Activated T-cell treated with anti-CD3 and anti-CD28 coated beads, Interleukin-2, amount 50 U/mL, for 72 hours (primary cell): ENCODE results near the gene LCP2. TPM values are rescaled to one million over a fixed set of nuclear protein-coding genes. Genes with fewer than 3 reads are reported as not detected.

ENCODE experiments used
- ATAC-seq, 2 donors: fragments of 150-1000 bp; cut with Tn5 transposase; replicated peaks in 1 of 2; 2 replicates each; pipeline ENCODE4 v1.10.0; 2021; ENCODE audit warnings: moderate library complexity in 2 of 2, mild to moderate bottlenecking in 1 of 2
- DNase-seq, 2 donors: peaks; one replicate each; pipeline ENCODE4 v3.0.0; 2021 to 2022; ENCODE audit warnings: mixed read lengths in 1 of 2
- H3K27ac Mint-ChIP-seq: one replicate; pipeline ENCODE4 v1.8.0; 2022; ENCODE audit warnings: mild to moderate bottlenecking, moderate library complexity, mixed read lengths
- H3K27me3 Mint-ChIP-seq: one replicate; pipeline ENCODE4 v1.8.0; 2022; ENCODE audit warnings: low read depth, mixed read lengths
- H3K36me3 Mint-ChIP-seq, 2 donors: one replicate each; pipeline ENCODE4 v1.8.0; 2022; ENCODE audit warnings: mixed read lengths in 2 of 2, mild to moderate bottlenecking in 1 of 2; ENCODE audit not compliant: insufficient read depth in 2 of 2
- H3K4me1 Mint-ChIP-seq: one replicate; pipeline ENCODE4 v1.8.0; 2022; ENCODE audit warnings: low read depth, mixed read lengths
- H3K4me3 Mint-ChIP-seq, 2 donors: one replicate each; pipeline ENCODE4 v1.8.0; 2022; ENCODE audit warnings: mild to moderate bottlenecking in 2 of 2, mixed read lengths in 2 of 2, moderate library complexity in 2 of 2
- H3K9me3 Mint-ChIP-seq, 2 donors: one replicate each; pipeline ENCODE4 v1.8.0; 2022; ENCODE audit warnings: mixed read lengths in 2 of 2
- total RNA-seq, 2 donors: library from RNA; stranded (reverse); gene quantifications; one replicate each; pipeline ENCODE4 v1.2.3, GENCODE V29; 2022

The LCP2 gene
- total RNA-seq, 2 donors from 2014 or later = 162 to 190 TPM

GRCh38 chr5:170333161-170333910 lies 35.8 kb upstream of the LCP2 start:
- Mint-ChIP-seq H3K27ac (peak overlapping the region; percentile 39), H3K27me3 (no peaks in the 10 kb centered on the region), H3K36me3 (no peaks in the 10 kb centered on the region), H3K9me3 (no peaks in the 10 kb centered on the region), H3K4me3 (no peak overlapping the region), H3K4me1 (peaks cover 30% of the 10 kb centered on the region)
- DNase-seq (peak; percentile 76 to 78), ATAC-seq (peak; percentile 58 to 63)

- ATAC-seq (no peak), DNase-seq (no peak)
- H3K36me3 Mint-ChIP-seq = no peaks in the 10 kb centered on the region
- H3K27me3 Mint-ChIP-seq = no peaks in the 10 kb centered on the region
- H3K27ac Mint-ChIP-seq = no peak overlapping the region
- peaks cover 17% of the 10 kb centered on the region for H3K4me1 Mint-ChIP-seq
- H3K9me3 Mint-ChIP-seq = no peaks in the 10 kb centered on the region
- H3K4me3 Mint-ChIP-seq = no peak overlapping the region
Measured at GRCh38 chr5:170332058-170332457, 34.5 kb upstream of the LCP2 start.

GRCh38 chr5:170330568-170331054 lies 33.0 kb upstream of the LCP2 start:
- Mint-ChIP-seq H3K36me3 (no peaks in the 10 kb centered on the region), H3K27ac (no peak overlapping the region), H3K27me3 (no peaks in the 10 kb centered on the region), H3K9me3 (no peaks in the 10 kb centered on the region), H3K4me3 (no peak overlapping the region), H3K4me1 (peaks cover 4% of the 10 kb centered on the region)
- DNase-seq (peak in 1 of 2 donors; percentile 36), ATAC-seq (no peak)

- Mint-ChIP-seq H3K27ac (no peak overlapping the region), H3K9me3 (no peaks in the 10 kb centered on the region), H3K27me3 (no peaks in the 10 kb centered on the region), H3K4me3 (no peak overlapping the region), H3K4me1 (peaks cover 6% of the 10 kb centered on the region), H3K36me3 (no peaks in the 10 kb centered on the region)
- DNase-seq = no peak
- no peak for ATAC-seq
Measured at GRCh38 chr5:170329524-170329923, 31.9 kb upstream of the LCP2 start.

GRCh38 chr5:170327829-170328228 lies 30.3 kb upstream of the LCP2 start:
- peaks cover 6% of the 10 kb centered on the region for H3K4me1 Mint-ChIP-seq
- H3K4me3 Mint-ChIP-seq = no peak overlapping the region
- DNase-seq (no peak), ATAC-seq (no peak)
- no peaks in the 10 kb centered on the region for H3K9me3 Mint-ChIP-seq
- H3K27me3 Mint-ChIP-seq = no peaks in the 10 kb centered on the region
- H3K36me3 Mint-ChIP-seq = no peaks in the 10 kb centered on the region
- no peak overlapping the region for H3K27ac Mint-ChIP-seq

- no peak overlapping the region for H3K27ac Mint-ChIP-seq
Measured at GRCh38 chr5:170327168-170327567, 29.6 kb upstream of the LCP2 start.

GRCh38 chr5:170319301-170319700 lies 21.7 kb upstream of the LCP2 start:
- H3K27me3 Mint-ChIP-seq = no peaks in the 10 kb centered on the region
- H3K4me3 Mint-ChIP-seq = no peak overlapping the region
- DNase-seq = no peak
- peak; percentile 47 to 54 for ATAC-seq
- H3K27ac Mint-ChIP-seq = no peak overlapping the region
- H3K9me3 Mint-ChIP-seq = peaks cover 0 to 1% of the 10 kb centered on the region in 2 donors
- peaks cover 34% of the 10 kb centered on the region for H3K4me1 Mint-ChIP-seq
- H3K36me3 Mint-ChIP-seq = no peaks in the 10 kb centered on the region

More at GRCh38 chr5:170327168-170327567, 29.6 kb upstream of the LCP2 start:
- H3K4me1 Mint-ChIP-seq = peaks cover 6% of the 10 kb centered on the region
- no peaks in the 10 kb centered on the region for H3K9me3 Mint-ChIP-seq
- H3K4me3 Mint-ChIP-seq = no peak overlapping the region
- DNase-seq = no peak
- no peaks in the 10 kb centered on the region for H3K27me3 Mint-ChIP-seq
- no peak for ATAC-seq
- no peaks in the 10 kb centered on the region for H3K36me3 Mint-ChIP-seq

GRCh38 chr5:170317499-170317898 lies 19.9 kb upstream of the LCP2 start:
- peaks cover 51% of the 10 kb centered on the region for H3K4me1 Mint-ChIP-seq

GRCh38 chr5:170316937-170317336 lies 19.4 kb upstream of the LCP2 start:
- H3K36me3 Mint-ChIP-seq = no peaks in the 10 kb centered on the region
- peaks cover 0 to 1% of the 10 kb centered on the region in 2 donors for H3K9me3 Mint-ChIP-seq
- no peak for DNase-seq
- no peak overlapping the region for H3K27ac Mint-ChIP-seq
- H3K4me1 Mint-ChIP-seq = peaks cover 57% of the 10 kb centered on the region
- H3K27me3 Mint-ChIP-seq = no peaks in the 10 kb centered on the region
- no peak overlapping the region for H3K4me3 Mint-ChIP-seq
- ATAC-seq = no peak

More at GRCh38 chr5:170317499-170317898, 19.9 kb upstream of the LCP2 start:
- no peak for DNase-seq
- H3K36me3 Mint-ChIP-seq = no peaks in the 10 kb centered on the region
- H3K27ac Mint-ChIP-seq = no peak overlapping the region
- no peak for ATAC-seq
- peaks cover 0 to 1% of the 10 kb centered on the region in 2 donors for H3K9me3 Mint-ChIP-seq
- H3K4me3 Mint-ChIP-seq = no peak overlapping the region
- no peaks in the 10 kb centered on the region for H3K27me3 Mint-ChIP-seq

- Mint-ChIP-seq H3K4me1 (peaks cover 75% of the 10 kb centered on the region), H3K36me3 (no peaks in the 10 kb centered on the region), H3K27ac (no peak overlapping the region), H3K4me3 (no peak overlapping the region), H3K27me3 (no peaks in the 10 kb centered on the region), H3K9me3 (peaks cover 0 to 1% of the 10 kb centered on the region in 2 donors)
- no peak for DNase-seq
- ATAC-seq = no peak
Measured at GRCh38 chr5:170315154-170315553, 17.6 kb upstream of the LCP2 start.

GRCh38 chr5:170314541-170315095 lies 17.0 kb upstream of the LCP2 start:
- H3K27me3 Mint-ChIP-seq = no peaks in the 10 kb centered on the region
- H3K4me3 Mint-ChIP-seq = no peak overlapping the region
- H3K36me3 Mint-ChIP-seq = no peaks in the 10 kb centered on the region
- no peak overlapping the region for H3K27ac Mint-ChIP-seq
- ATAC-seq (no peak), DNase-seq (no peak)
- peaks cover 0 to 1% of the 10 kb centered on the region in 2 donors for H3K9me3 Mint-ChIP-seq
- peaks cover 73% of the 10 kb centered on the region for H3K4me1 Mint-ChIP-seq

- ATAC-seq (no peak), DNase-seq (no peak)
- peaks cover 65% of the 10 kb centered on the region for H3K4me1 Mint-ChIP-seq
- H3K27ac Mint-ChIP-seq = peak overlapping the region; percentile 97
- peaks cover 0 to 1% of the 10 kb centered on the region in 2 donors for H3K9me3 Mint-ChIP-seq
- H3K4me3 Mint-ChIP-seq = peak overlapping the region; percentile 86 to 88
- no peaks in the 10 kb centered on the region for H3K36me3 Mint-ChIP-seq
- H3K27me3 Mint-ChIP-seq = no peaks in the 10 kb centered on the region
Measured at GRCh38 chr5:170313816-170314215, 16.2 kb upstream of the LCP2 start.

GRCh38 chr5:170313344-170313743 lies 15.8 kb upstream of the LCP2 start:
- peak; percentile 78 to 81 for ATAC-seq
- no peaks in the 10 kb centered on the region for H3K27me3 Mint-ChIP-seq
- H3K36me3 Mint-ChIP-seq = no peaks in the 10 kb centered on the region
- peak overlapping the region; percentile 97 for H3K27ac Mint-ChIP-seq
- H3K4me1 Mint-ChIP-seq = peaks cover 62% of the 10 kb centered on the region
- peak in 1 of 2 donors; percentile 47 for DNase-seq
- H3K9me3 Mint-ChIP-seq = peaks cover 0 to 1% of the 10 kb centered on the region in 2 donors
- H3K4me3 Mint-ChIP-seq = peak overlapping the region; percentile 86 to 88
